Inflammatory macrophage (primary cell): ENCODE results near the gene SPATA31E1.
"Not testable (repeated sequence)": the region's sequence is repeated elsewhere in the genome, so short reads cannot be mapped to it uniquely, and the experiment has no call there.

ENCODE experiments used
- DNase-seq, 2 donors: peaks; one replicate each; pipeline ENCODE4 v3.0.0-alpha.2; 2020 to 2022
- total RNA-seq, 18 experiments: gene quantifications; one replicate each; lab custom pipeline; 2026; ENCODE audit warnings: mixed read lengths in 6 of 18, inconsistent platforms in 2 of 18; lab: John Stamatoyannopoulos, UW

The SPATA31E1 gene
- total RNA-seq, result 0 to 0.10 (median 0) reads per million in 18 experiments

GRCh38 chr9:87882627-87883026 is at the start of gene SPATA31E1:
Gene SPATA31E1, plus strand, starts transcription at chr9:87882877. Its CDS starts 15 bp downstream, at chr9:87882892.
- DNase-seq, result no peak

- no peak for DNase-seq
These were observed 48.3 kb upstream of the SPATA31E1 start for GRCh38 chr9:87834357-87834756.

GRCh38 chr9:87836536-87836935 is 46.1 kb upstream of the SPATA31E1 start:
- no peak for DNase-seq

GRCh38 chr9:87836951-87837705 is 45.5 kb upstream of the SPATA31E1 start:
- no peak for DNase-seq

GRCh38 chr9:87840134-87840533 is 42.5 kb upstream of the SPATA31E1 start:
- peak; percentile 72 to 73 for DNase-seq

- DNase-seq, result no peak
These were observed 39.6 kb upstream of the SPATA31E1 start for GRCh38 chr9:87842878-87843585.

GRCh38 chr9:87844506-87844905 is 38.2 kb upstream of the SPATA31E1 start:
- no peak for DNase-seq

GRCh38 chr9:87847817-87848216 is 34.9 kb upstream of the SPATA31E1 start:
- DNase-seq, result not testable (repeated sequence)

- DNase-seq, result no peak
These were observed 33.4 kb upstream of the SPATA31E1 start for GRCh38 chr9:87849144-87849758.

GRCh38 chr9:87850391-87850790 is 32.3 kb upstream of the SPATA31E1 start:
- DNase-seq, result no peak

- peak in 1 of 2 donors; percentile 43 for DNase-seq
These were observed 31.5 kb upstream of the SPATA31E1 start for GRCh38 chr9:87851186-87851585.

GRCh38 chr9:87853302-87853701 is 29.4 kb upstream of the SPATA31E1 start:
- DNase-seq, result peak; percentile 70 to 81

- DNase-seq, result no peak
These were observed 28.6 kb upstream of the SPATA31E1 start for GRCh38 chr9:87853876-87854579.

- DNase-seq, result no peak
These were observed 28.1 kb upstream of the SPATA31E1 start for GRCh38 chr9:87854580-87854955.

- DNase-seq, result no peak
These were observed 27.6 kb upstream of the SPATA31E1 start for GRCh38 chr9:87855061-87855460.

- DNase-seq, result no peak
These were observed 25.3 kb upstream of the SPATA31E1 start for GRCh38 chr9:87857141-87857947.

GRCh38 chr9:87857948-87858335 is 24.7 kb upstream of the SPATA31E1 start:
- DNase-seq, result no peak

GRCh38 chr9:87859137-87859536 is 23.5 kb upstream of the SPATA31E1 start:
- DNase-seq, result no peak

GRCh38 chr9:87859786-87860185 is 22.9 kb upstream of the SPATA31E1 start:
- DNase-seq, result no peak

GRCh38 chr9:87861332-87861731 is 21.3 kb upstream of the SPATA31E1 start:
- DNase-seq, result no peak

- DNase-seq, result no peak
These were observed 20.0 kb upstream of the SPATA31E1 start for GRCh38 chr9:87862536-87863268.
